ENCODE results near the gene NFASC. TPM values are rescaled to one million over a fixed set of nuclear protein-coding genes. Genes with fewer than 3 reads are reported as not detected.

The NFASC gene
- total and polyA plus RNA-seq, 2 donors (not counting 3 experiments of a cell fraction or from before 2014, with no cell fraction given) = not detected

- no peaks in the 10 kb centered on the region for H3K9me3 ChIP-seq (replicated peaks; ENCODE audit: control insufficient read depth, insufficient read depth, low read length)
- H3K27ac ChIP-seq (ENCODE audit: insufficient read depth, low read depth, low read length) = no peak overlapping the region
- ChIA-PET CTCF (interaction anchor here (1.4 kb wide), 1 partner anchor 23 kb away, joined by 3 read pairs; no protein-coding TSS in a partner anchor), POLR2A (no interaction called here)
- H3K36me3 ChIP-seq (ENCODE audit: control insufficient read depth in 2 of 2, extremely low read depth in 1 of 2, insufficient read depth in 2 of 2, low read length in 2 of 2) = no peaks in the 10 kb centered on the region
- BruUV-seq (replicated peaks) = no TSS peak
- no peak for DNase-seq (ENCODE audit: low read depth, low spot score)
- H3K9ac ChIP-seq (replicated peaks; ENCODE audit: extremely low read depth, insufficient read depth, low read length) = no peak overlapping the region
- no peak overlapping the region for H3K4me2 ChIP-seq (ENCODE audit: insufficient read depth, low read length)
- H2AFZ ChIP-seq (ENCODE audit: low read depth, low read length) = no peak overlapping the region
- intact Hi-C loops (cut with micrococcal nuclease) (loop anchor here (5.0 kb wide), 1 partner anchor 113 kb away; no protein-coding TSS in a partner anchor), dilution Hi-C loops (cut with MboI; ENCODE audit: extremely low pct_ligation_motif_present, low sequenced_read_pairs) (no loop called here)
- TF ChIP-seq MYC (IDR thresholded peaks at IDR 0.05; ENCODE audit: low read depth, low read length) (no peak), JUN (IDR thresholded peaks at IDR 0.05; ENCODE audit: borderline replicate concordance, insufficient read depth, insufficient read length, low read depth) (no peak), FOS (IDR thresholded peaks at IDR 0.05; ENCODE audit: borderline replicate concordance, insufficient read depth, low read length) (no peak), POLR2AphosphoS5 (IDR thresholded peaks at IDR 0.05; ENCODE audit: insufficient read depth, low read depth, low read length) (no peak), MAX (IDR thresholded peaks at IDR 0.05; ENCODE audit: insufficient read depth, insufficient read length) (no peak), EZH2 (IDR thresholded peaks at IDR 0.05; ENCODE audit: borderline replicate concordance, low read depth, low read length, severe bottlenecking) (no peak), GATA2 (IDR thresholded peaks at IDR 0.05; ENCODE audit: insufficient read depth, insufficient read length, low read depth, low read length) (no peak), CTCF (IDR thresholded peaks at IDR 0.05; ENCODE audit: extremely low read depth in 1 of 2, insufficient read depth in 1 of 2, low read depth in 1 of 2, low read length in 2 of 2) (no peak), POLR2A (IDR thresholded peaks at IDR 0.05; ENCODE audit: low read depth, low read length) (no peak)
- no peak for FAIRE-seq
- no peaks in the 10 kb centered on the region for H4K20me1 ChIP-seq (replicated peaks; ENCODE audit: control insufficient read depth, extremely low read depth, insufficient read depth, low read length)
- no peaks in the 10 kb centered on the region for H3K9me1 ChIP-seq (replicated peaks; ENCODE audit: control insufficient read depth, extremely low read depth, insufficient read depth, low read length)
- H3K79me2 ChIP-seq (ENCODE audit: control insufficient read depth, insufficient read depth, low read length) = no peaks in the 10 kb centered on the region
- no peak overlapping the region for H3K4me3 ChIP-seq (replicated peaks in 1 of 3; ENCODE audit: insufficient read depth in 1 of 3, low read depth in 1 of 3, low read length in 3 of 3)
- peaks cover 25 to 31% of the 10 kb centered on the region in 2 experiments for H3K27me3 ChIP-seq (ENCODE audit: control insufficient read depth in 2 of 2, insufficient read depth in 2 of 2, low read length in 2 of 2)
- no peaks in the 10 kb centered on the region for H3K4me1 ChIP-seq (ENCODE audit: control insufficient read depth, extremely low read depth, insufficient read depth, low read length)
These were observed 41.4 kb upstream of the NFASC start for GRCh38 chr1:204829133-204829825.
